HEK293 (cell line): ENCODE data around the gene DHRS3.
A peak's percentile ranks its signal among the peaks of the same experiment; 100 is the strongest.

Source experiments
- CTCF ChIA-PET: fragments of 350-600 bp; formaldehyde crosslinking; extraction: SDS; loops from one replicate; lab custom pipeline; 2021; ENCODE audit warnings: antibody characterized with exemption; lab: Yijun Ruan, JAX
- POLR2A ChIA-PET: fragments of 300-600 bp; formaldehyde crosslinking; extraction: SDS; loops from one replicate; lab custom pipeline; 2020; ENCODE audit warnings: antibody characterized with exemption, inconsistent platforms; lab: Yijun Ruan, JAX
- H3K27ac ChIP-seq: fragments of 200-500 bp; sonication (Bioruptor generic); 2 replicates; pipeline ENCODE4 v1.5.1; 2014; ENCODE audit warnings: low read depth, low read length, control low read depth, inconsistent platforms; ENCODE audit errors: extremely low read depth
- H3K36me3 ChIP-seq, 2 experiments: fragments of 200-500 bp in 1 of 2; sonication (Bioruptor generic) in 1 of 2; 1 replicate in 1 of 2; 2 replicates in 1 of 2; pipeline ENCODE4 v1.5.1; 2014 to 2017; ENCODE audit warnings: inconsistent platforms in 2 of 2, low read length in 2 of 2; ENCODE audit not compliant: control insufficient read depth in 2 of 2, insufficient read depth in 1 of 2
- H3K4me1 ChIP-seq: fragments of 200-500 bp; sonication (Bioruptor generic); 2 replicates; pipeline ENCODE4 v1.5.1; 2014; ENCODE audit warnings: mild to moderate bottlenecking, low read length, inconsistent platforms; ENCODE audit not compliant: control insufficient read depth, insufficient read depth
- H3K4me3 ChIP-seq: 2 replicates; pipeline ENCODE4 v1.5.1; 2011; ENCODE audit warnings: low read depth, mild to moderate bottlenecking, control low read depth, low read length, moderate library complexity
- H3K9me3 ChIP-seq: fragments of 200-500 bp; sonication (Bioruptor generic); 2 replicates; pipeline ENCODE4 v1.5.1; 2014; ENCODE audit warnings: low read depth, low read length, inconsistent platforms; ENCODE audit not compliant: control insufficient read depth, insufficient read depth
- GLIS1 ChIP-seq: fragments of 450-650 bp; formaldehyde crosslinking; IDR thresholded peaks from 2 replicates; pipeline ENCODE4 v1.5.1; 2016; ENCODE audit warnings: missing biosample characterization, missing genetic modification characterization
- HOXA7 ChIP-seq: sonication (generic); formaldehyde crosslinking; IDR thresholded peaks from 2 replicates; pipeline ENCODE4 v1.8.1; 2022; ENCODE audit warnings: missing genetic modification reagents, borderline replicate concordance
- RBAK ChIP-seq: fragments of 450-650 bp; formaldehyde crosslinking; IDR thresholded peaks from 2 replicates; pipeline ENCODE4 v1.5.1; 2016; ENCODE audit warnings: missing biosample characterization, missing genetic modification characterization
- SCRT1 ChIP-seq: fragments of 450-650 bp; formaldehyde crosslinking; IDR thresholded peaks from 2 replicates; pipeline ENCODE4 v1.5.1; 2016; ENCODE audit warnings: missing biosample characterization, missing genetic modification characterization, borderline replicate concordance
- SP2 ChIP-seq: fragments of 450-650 bp; formaldehyde crosslinking; IDR thresholded peaks from 2 replicates; pipeline ENCODE4 v1.5.1; 2016; ENCODE audit warnings: missing biosample characterization, missing genetic modification characterization
- ZNF10 ChIP-seq: fragments of 450-650 bp; formaldehyde crosslinking; IDR thresholded peaks from 2 replicates; pipeline ENCODE4 v1.5.1; 2017; ENCODE audit warnings: missing biosample characterization, missing genetic modification characterization
- ZNF121 ChIP-seq: fragments of 450-650 bp; formaldehyde crosslinking; IDR thresholded peaks from 2 replicates; pipeline ENCODE4 v1.5.1; 2016; ENCODE audit warnings: missing biosample characterization, missing genetic modification characterization
- ZNF223 ChIP-seq: fragments of 450-650 bp; formaldehyde crosslinking; IDR thresholded peaks from 2 replicates; pipeline ENCODE4 v1.5.1; 2016; ENCODE audit warnings: missing biosample characterization, missing genetic modification characterization
- ZNF302 ChIP-seq: fragments of 450-650 bp; formaldehyde crosslinking; IDR thresholded peaks from 2 replicates; pipeline ENCODE4 v1.5.1; 2016; ENCODE audit warnings: missing biosample characterization, missing genetic modification characterization, low read depth
- ZNF560 ChIP-seq: fragments of 450-650 bp; formaldehyde crosslinking; IDR thresholded peaks from 2 replicates; pipeline ENCODE4 v1.5.1; 2017; ENCODE audit warnings: missing biosample characterization, missing genetic modification characterization, borderline replicate concordance
- ZNF585B ChIP-seq: fragments of 450-650 bp; formaldehyde crosslinking; IDR thresholded peaks from 2 replicates; pipeline ENCODE4 v1.5.1; 2016; ENCODE audit warnings: missing biosample characterization, missing genetic modification characterization
- ZNF629 ChIP-seq: fragments of 450-650 bp; formaldehyde crosslinking; IDR thresholded peaks from 2 replicates; pipeline ENCODE4 v1.5.1; 2017; ENCODE audit warnings: missing biosample characterization, missing genetic modification characterization
- ZNF768 ChIP-seq: fragments of 450-650 bp; formaldehyde crosslinking; IDR thresholded peaks from 2 replicates; pipeline ENCODE4 v1.5.1; 2018; ENCODE audit warnings: missing biosample characterization, mild to moderate bottlenecking, missing genetic modification characterization
- ZNF785 ChIP-seq: fragments of 450-650 bp; formaldehyde crosslinking; IDR thresholded peaks from 2 replicates; pipeline ENCODE4 v1.5.1; 2016; ENCODE audit warnings: missing biosample characterization, missing genetic modification characterization
- TF ChIP-seq, protein P1 (sequence below): fragments of 450-650 bp; formaldehyde crosslinking; IDR thresholded peaks from 2 replicates; pipeline ENCODE4 v1.5.1; 2016; ENCODE audit warnings: missing biosample characterization, missing genetic modification characterization
- TF ChIP-seq, protein P2 (sequence below): fragments of 450-650 bp; formaldehyde crosslinking; IDR thresholded peaks from 2 replicates; pipeline ENCODE4 v1.5.1; 2017; ENCODE audit warnings: missing biosample characterization, missing genetic modification characterization
- TF ChIP-seq, protein P3 (sequence below): fragments of 450-650 bp; formaldehyde crosslinking; IDR thresholded peaks from 2 replicates; pipeline ENCODE4 v1.5.1; 2016; ENCODE audit warnings: missing biosample characterization, missing genetic modification characterization
- TF ChIP-seq, protein P4 (sequence below): fragments of 450-650 bp; formaldehyde crosslinking; IDR thresholded peaks from 2 replicates; pipeline ENCODE4 v1.5.1; 2016; ENCODE audit warnings: missing biosample characterization, missing genetic modification characterization

The DHRS3 gene

DNA sequence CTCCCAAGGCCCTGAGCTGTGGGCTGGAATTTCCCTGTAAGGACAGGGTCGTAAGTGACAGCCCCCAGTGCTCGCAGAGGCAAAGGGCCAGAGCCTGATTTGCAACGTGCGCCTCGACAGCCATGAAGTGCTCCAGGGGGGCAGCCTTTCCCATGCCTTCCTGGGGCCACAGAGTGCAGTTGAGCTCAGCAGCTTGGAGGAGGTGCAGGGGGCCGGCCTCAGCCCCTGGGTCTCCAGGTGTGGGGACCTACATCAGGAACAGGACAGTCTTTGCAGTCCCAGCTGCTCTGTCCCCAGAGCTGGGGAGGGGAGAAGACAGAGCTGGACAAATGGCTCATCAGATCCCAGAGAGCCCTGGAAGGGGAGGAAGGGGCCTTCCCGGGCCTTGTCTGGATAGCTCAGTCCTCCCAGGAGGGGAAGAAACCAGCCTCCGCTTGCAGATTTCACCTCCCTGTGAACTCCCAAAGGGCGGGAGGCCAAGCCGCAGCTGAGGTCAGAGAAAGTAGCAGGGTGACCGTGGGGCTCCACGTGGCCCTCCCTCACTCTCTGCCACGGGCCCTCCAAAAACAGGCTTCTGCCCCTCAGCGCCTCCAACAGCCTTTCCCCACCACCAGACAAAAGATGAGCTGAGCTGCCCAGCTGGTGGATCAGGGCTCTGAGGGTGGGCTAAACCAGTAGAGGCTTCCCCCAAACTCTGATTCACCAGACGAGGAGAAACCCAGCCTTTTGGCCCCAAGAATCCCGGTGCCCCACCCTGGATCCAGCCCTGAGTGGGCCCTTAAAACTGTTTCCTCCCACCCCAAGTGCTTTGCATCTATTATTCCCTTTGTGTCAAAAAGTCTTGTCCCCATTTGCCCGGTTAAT, 76.5 kb downstream of the DHRS3 start:
- ChIA-PET CTCF (interaction anchor here (0.6 to 1.0 kb wide), 3 partner anchors 13 to 703 kb away, joined by 3 to 4 read pairs (median 3); no protein-coding TSS in a partner anchor), POLR2A (interaction anchor here (1.0 to 1.2 kb wide), 2 partner anchors 8 to 11 kb away, joined by 3 read pairs; no protein-coding TSS in a partner anchor)
- Histone ChIP-seq H3K4me3 (no peak overlapping the region), H3K27ac (no peak overlapping the region; the same call in 1 of the 2 replicates), H3K9me3 (no peaks in the 10 kb centered on the region), H3K36me3 (no peaks in the 10 kb centered on the region), H3K4me1 (peaks cover 5% of the 10 kb centered on the region; the same call in 1 of the 2 replicates)
- TF ChIP-seq RBAK (tag by site-specific recombination) (no peak), GLIS1 (peak; percentile 13; the same call in 1 of the 2 replicates)

DNA sequence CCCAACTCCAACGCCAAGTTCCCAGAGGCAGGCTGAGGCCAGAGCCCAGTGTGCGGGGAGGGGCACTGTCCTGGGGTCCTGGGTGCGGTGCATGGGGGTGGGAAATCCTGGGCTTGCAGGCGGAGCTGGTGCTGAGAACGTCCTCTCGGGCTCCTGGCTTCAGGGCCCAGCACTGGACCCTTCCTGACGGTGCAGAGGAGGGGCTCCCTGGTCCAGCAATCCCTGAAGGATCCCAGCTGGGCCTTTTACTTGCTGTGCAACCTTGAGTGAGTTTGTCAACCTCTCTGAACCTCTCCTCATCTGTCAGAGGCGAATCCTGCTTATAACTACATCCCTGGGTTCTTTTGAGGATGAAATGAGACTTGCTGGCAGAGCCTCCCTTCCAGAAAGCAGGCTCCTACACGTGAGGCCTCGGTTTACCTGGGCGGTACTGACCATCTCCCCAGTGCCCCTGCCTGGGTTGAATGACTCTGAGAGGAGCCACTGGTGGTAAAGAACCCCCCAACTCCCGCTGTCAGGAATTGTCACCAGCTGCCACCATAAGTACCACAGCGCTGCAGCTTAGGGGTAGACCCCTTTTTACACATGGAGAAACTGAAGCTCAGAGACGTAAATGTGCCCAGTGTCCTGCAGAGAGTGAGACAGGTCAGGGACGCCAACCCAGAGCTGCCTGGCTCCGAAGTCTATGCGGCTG, 77.3 kb downstream of the DHRS3 start:
- no peak overlapping the region for H3K4me3 ChIP-seq
- CTCF ChIA-PET = interaction anchor here (0.6 to 1.0 kb wide), 2 partner anchors 80 to 702 kb away, joined by 3 to 4 read pairs; no protein-coding TSS in a partner anchor
- TF ChIP-seq, protein P1, sequence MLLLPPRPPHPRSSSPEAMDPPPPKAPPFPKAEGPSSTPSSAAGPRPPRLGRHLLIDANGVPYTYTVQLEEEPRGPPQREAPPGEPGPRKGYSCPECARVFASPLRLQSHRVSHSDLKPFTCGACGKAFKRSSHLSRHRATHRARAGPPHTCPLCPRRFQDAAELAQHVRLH = 0 out of 2 replicates have a peak, but pooled peaks have one; percentile 17
- peak; percentile 34; the same call in 1 of the 2 replicates for TF ChIP-seq ZNF121
- TF ChIP-seq, protein P2, sequence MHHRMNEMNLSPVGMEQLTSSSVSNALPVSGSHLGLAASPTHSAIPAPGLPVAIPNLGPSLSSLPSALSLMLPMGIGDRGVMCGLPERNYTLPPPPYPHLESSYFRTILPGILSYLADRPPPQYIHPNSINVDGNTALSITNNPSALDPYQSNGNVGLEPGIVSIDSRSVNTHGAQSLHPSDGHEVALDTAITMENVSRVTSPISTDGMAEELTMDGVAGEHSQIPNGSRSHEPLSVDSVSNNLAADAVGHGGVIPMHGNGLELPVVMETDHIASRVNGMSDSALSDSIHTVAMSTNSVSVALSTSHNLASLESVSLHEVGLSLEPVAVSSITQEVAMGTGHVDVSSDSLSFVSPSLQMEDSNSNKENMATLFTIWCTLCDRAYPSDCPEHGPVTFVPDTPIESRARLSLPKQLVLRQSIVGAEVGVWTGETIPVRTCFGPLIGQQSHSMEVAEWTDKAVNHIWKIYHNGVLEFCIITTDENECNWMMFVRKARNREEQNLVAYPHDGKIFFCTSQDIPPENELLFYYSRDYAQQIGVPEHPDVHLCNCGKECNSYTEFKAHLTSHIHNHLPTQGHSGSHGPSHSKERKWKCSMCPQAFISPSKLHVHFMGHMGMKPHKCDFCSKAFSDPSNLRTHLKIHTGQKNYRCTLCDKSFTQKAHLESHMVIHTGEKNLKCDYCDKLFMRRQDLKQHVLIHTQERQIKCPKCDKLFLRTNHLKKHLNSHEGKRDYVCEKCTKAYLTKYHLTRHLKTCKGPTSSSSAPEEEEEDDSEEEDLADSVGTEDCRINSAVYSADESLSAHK (tag by site-specific recombination) = no peak
- TF ChIP-seq ZNF223 (tag by site-specific recombination) = no peak
- TF ChIP-seq ZNF302 (tag by site-specific recombination) = no peak
- TF ChIP-seq ZNF560 = no peak
- TF ChIP-seq ZNF629 (tag by site-specific recombination) = no peak
- peak; percentile 90 for TF ChIP-seq ZNF768
- H3K4me1 ChIP-seq = peaks cover 5% of the 10 kb centered on the region; the same call in 1 of the 2 replicates
- POLR2A ChIA-PET = interaction anchor here (1.0 to 2.0 kb wide), 5 partner anchors 9 to 78 kb away, joined by 3 to 5 read pairs (median 3); no protein-coding TSS in a partner anchor
- H3K36me3 ChIP-seq = no peaks in the 10 kb centered on the region
- no peaks in the 10 kb centered on the region for H3K9me3 ChIP-seq
- H3K27ac ChIP-seq = no peak overlapping the region; the same call in 1 of the 2 replicates

DNA sequence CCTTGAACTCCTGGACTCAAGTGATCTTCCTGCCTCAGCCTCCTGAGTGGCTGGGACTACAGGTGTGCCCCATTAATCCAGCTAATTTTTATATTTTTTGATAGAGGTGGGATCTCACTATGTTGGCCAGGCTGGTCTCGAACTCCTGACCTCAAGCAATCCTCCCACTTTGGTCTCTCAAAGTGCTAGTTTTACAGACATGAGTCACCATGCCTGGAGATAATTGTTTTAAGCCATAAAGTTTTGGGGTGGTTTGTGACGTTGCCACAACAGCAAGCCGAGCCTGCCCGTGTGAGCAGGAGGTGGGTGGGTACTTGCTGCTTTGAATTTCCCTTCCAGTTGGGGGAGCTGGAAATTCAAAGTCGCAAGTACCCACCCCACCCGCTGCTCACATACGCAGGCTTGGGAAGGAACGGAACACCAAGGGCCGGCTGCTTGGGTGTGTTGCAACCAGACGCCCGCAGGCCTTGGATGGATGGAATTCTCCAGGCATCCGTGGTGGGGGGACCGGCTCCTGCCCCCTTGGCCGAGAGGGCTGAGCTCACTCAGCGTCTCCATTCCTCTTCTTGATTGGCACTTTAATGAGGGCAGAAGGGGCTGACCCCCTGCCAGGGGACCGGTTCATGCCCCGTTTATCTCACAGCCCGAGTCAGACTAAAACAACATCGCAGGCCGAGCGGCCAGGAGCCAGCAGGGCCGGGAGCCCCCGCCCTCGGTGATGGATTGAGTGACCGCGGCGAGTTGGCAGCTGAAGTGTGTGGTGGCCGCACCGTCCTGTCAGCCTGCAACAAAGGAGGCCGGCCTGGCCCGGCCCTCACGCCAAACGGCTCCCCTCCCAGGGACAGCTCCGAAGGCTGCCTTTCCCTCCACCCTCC, 78.1 kb downstream of the DHRS3 start:
- H3K27ac ChIP-seq = no peak overlapping the region; the same call in 1 of the 2 replicates
- CTCF ChIA-PET = interaction anchor here (1.0 kb wide), 1 partner anchor 81 kb away, joined by 4 read pairs; no protein-coding TSS in a partner anchor
- POLR2A ChIA-PET = interaction anchor here (0.8 to 2.0 kb wide), 4 partner anchors 56 to 79 kb away, joined by 3 to 5 read pairs (median 3); no protein-coding TSS in a partner anchor
- H3K4me1 ChIP-seq = peaks cover 5% of the 10 kb centered on the region; the same call in 1 of the 2 replicates
- H3K36me3 ChIP-seq = no peaks in the 10 kb centered on the region
- H3K9me3 ChIP-seq = no peaks in the 10 kb centered on the region
- H3K4me3 ChIP-seq = no peak overlapping the region
- TF ChIP-seq ZNF768 = no peak
- no peak for TF ChIP-seq HOXA7 (CRISPR knock-in tag)
- TF ChIP-seq ZNF10 (tag by site-specific recombination) = no peak
- TF ChIP-seq, protein P3, sequence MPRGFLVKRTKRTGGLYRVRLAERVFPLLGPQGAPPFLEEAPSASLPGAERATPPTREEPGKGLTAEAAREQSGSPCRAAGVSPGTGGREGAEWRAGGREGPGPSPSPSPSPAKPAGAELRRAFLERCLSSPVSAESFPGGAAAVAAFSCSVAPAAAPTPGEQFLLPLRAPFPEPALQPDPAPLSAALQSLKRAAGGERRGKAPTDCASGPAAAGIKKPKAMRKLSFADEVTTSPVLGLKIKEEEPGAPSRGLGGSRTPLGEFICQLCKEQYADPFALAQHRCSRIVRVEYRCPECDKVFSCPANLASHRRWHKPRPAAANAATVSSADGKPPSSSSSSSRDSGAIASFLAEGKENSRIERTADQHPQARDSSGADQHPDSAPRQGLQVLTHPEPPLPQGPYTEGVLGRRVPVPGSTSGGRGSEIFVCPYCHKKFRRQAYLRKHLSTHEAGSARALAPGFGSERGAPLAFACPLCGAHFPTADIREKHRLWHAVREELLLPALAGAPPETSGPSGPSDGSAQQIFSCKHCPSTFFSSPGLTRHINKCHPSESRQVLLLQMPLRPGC (tag by site-specific recombination) = no peak
- no peak for TF ChIP-seq SCRT1 (tag by site-specific recombination)
- TF ChIP-seq ZNF585B (tag by site-specific recombination) = no peak
- TF ChIP-seq, protein P4, sequence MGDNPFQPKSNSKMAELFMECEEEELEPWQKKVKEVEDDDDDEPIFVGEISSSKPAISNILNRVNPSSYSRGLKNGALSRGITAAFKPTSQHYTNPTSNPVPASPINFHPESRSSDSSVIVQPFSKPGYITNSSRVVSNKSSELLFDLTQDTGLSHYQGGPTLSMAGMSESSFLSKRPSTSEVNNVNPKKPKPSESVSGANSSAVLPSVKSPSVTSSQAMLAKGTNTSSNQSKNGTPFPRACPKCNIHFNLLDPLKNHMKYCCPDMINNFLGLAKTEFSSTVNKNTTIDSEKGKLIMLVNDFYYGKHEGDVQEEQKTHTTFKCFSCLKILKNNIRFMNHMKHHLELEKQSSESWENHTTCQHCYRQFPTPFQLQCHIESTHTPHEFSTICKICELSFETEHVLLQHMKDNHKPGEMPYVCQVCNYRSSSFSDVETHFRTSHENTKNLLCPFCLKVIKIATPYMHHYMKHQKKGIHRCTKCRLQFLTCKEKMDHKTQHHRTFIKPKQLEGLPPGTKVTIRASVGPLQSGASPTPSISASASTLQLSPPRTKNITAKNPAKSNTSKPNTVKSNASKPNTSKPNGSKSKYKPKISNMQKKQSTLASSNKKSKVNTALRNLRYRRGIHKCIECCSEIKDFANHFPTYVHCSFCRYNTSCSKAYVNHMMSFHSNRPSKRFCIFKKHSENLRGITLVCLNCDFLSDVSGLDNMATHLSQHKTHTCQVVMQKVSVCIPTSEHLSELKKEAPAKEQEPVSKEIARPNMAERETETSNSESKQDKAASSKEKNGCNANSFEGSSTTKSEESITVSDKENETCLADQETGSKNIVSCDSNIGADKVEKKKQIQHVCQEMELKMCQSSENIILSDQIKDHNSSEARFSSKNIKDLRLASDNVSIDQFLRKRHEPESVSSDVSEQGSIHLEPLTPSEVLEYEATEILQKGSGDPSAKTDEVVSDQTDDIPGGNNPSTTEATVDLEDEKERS (tag by site-specific recombination) = peak; percentile 81; the same call in 1 of the 2 replicates
- 0 out of 2 replicates have a peak, but pooled peaks have one; percentile 67 for TF ChIP-seq ZNF785 (tag by site-specific recombination)
- TF ChIP-seq SP2 = peak; percentile 40; the same call in 1 of the 2 replicates
